NOMO-1 treated with dmso at 0.1 percent for 144 hours (cell line): Measurements from ENCODE around the gene SLC6A11.

ENCODE experiments used
- DNase-seq: peaks from one replicate; lab custom pipeline; 2025; ENCODE audit not compliant: unreplicated experiment; lab: John Stamatoyannopoulos, UW

SLC6A11 gene

GRCh38 chr3:10837849-10838248 is 21.8 kb downstream of the SLC6A11 start:
- no peak for DNase-seq

- no peak for DNase-seq
Measured at GRCh38 chr3:10839167-10839566, 23.1 kb downstream of the SLC6A11 start.

- DNase-seq: no peak
Measured at GRCh38 chr3:10841100-10841499, 25.1 kb downstream of the SLC6A11 start.

GRCh38 chr3:10843378-10843777 is 27.4 kb downstream of the SLC6A11 start:
- DNase-seq: no peak

GRCh38 chr3:10845001-10845761 is 29.2 kb downstream of the SLC6A11 start:
- peak; percentile 30 for DNase-seq

- peak; percentile 88 for DNase-seq
Measured at GRCh38 chr3:10845839-10846656, 30.0 kb downstream of the SLC6A11 start.

GRCh38 chr3:10846657-10846975 is 30.6 kb downstream of the SLC6A11 start:
- no peak for DNase-seq

- DNase-seq: no peak
Measured at GRCh38 chr3:10848261-10848660, 32.2 kb downstream of the SLC6A11 start.

GRCh38 chr3:10852066-10852808 is 36.2 kb downstream of the SLC6A11 start:
- DNase-seq: no peak

- no peak for DNase-seq
Measured at GRCh38 chr3:10855083-10855870, 39.2 kb downstream of the SLC6A11 start.

GRCh38 chr3:10855871-10856662 is 40.0 kb downstream of the SLC6A11 start:
- DNase-seq: no peak

GRCh38 chr3:10857235-10857634 is 41.2 kb downstream of the SLC6A11 start:
- DNase-seq: no peak

GRCh38 chr3:10858091-10858490 is 42.1 kb downstream of the SLC6A11 start:
- no peak for DNase-seq

GRCh38 chr3:10867384-10867783 is 51.4 kb downstream of the SLC6A11 start:
- no peak for DNase-seq

GRCh38 chr3:10869460-10869859 is 53.4 kb downstream of the SLC6A11 start:
- DNase-seq: no peak

- DNase-seq: no peak
Measured at GRCh38 chr3:10870296-10870695, 54.3 kb downstream of the SLC6A11 start.

- DNase-seq: no peak
Measured at GRCh38 chr3:10873415-10873814, 57.4 kb downstream of the SLC6A11 start.

- DNase-seq: no peak
Measured at GRCh38 chr3:10875914-10876313, 59.9 kb downstream of the SLC6A11 start.

GRCh38 chr3:10876661-10877060 is 60.6 kb downstream of the SLC6A11 start:
- no peak for DNase-seq

GRCh38 chr3:10882851-10883250 is 66.8 kb downstream of the SLC6A11 start:
- DNase-seq: no peak
